Adrenal gland (tissue), 12 donors: ENCODE results near the gene BLM. TPM values are rescaled to one million over a fixed set of nuclear protein-coding genes. Genes with fewer than 3 reads are reported as not detected.
A peak's percentile ranks its signal among the peaks of the same experiment; 100 is the strongest.

Experiments used
- DNase-seq, 7 donors: peaks; one replicate each; pipeline ENCODE4 v3.0.0-alpha.2; 2019 to 2020
- H3K27ac ChIP-seq, 5 donors: fragments of 200-600 bp; sonication (generic) in 4 of 5; 1 replicate in 3 of 5; 2 replicates in 2 of 5; pipeline versions ENCODE4 v1.5.1 to v1.8.0; 2016 to 2020; ENCODE audit warnings: mild to moderate bottlenecking in 1 of 5
- H3K27me3 ChIP-seq: fragments of 200-600 bp; 2 replicates; pipeline ENCODE4 v1.8.0; 2021
- H3K36me3 ChIP-seq, 2 donors: fragments of 200-600 bp; replicated peaks in 1 of 2; 1 replicate in 1 of 2; 2 replicates in 1 of 2; pipeline versions ENCODE4 v1.5.1 to v1.8.0; 2018 to 2022
- H3K4me1 ChIP-seq, 2 donors: fragments of 200-600 bp; replicated peaks in 1 of 2; 1 replicate in 1 of 2; 2 replicates in 1 of 2; pipeline versions ENCODE4 v1.5.1 to v1.8.0; 2018 to 2021
- H3K4me3 ChIP-seq, 4 donors: fragments of 200-600 bp; sonication (generic) in 3 of 4; one replicate each; pipeline ENCODE4 v1.5.1; 2016 to 2018
- H3K9me3 ChIP-seq, 3 donors: fragments of 200-600 bp; sonication (generic) in 1 of 3; replicated peaks in 1 of 3; 1 replicate in 2 of 3; 2 replicates in 1 of 3; pipeline versions ENCODE4 v1.5.1 to v1.8.0; 2016 to 2021
- POLR2A ChIP-seq, 2 donors: fragments of 450-650 bp; IDR thresholded peaks; one replicate each; pipeline ENCODE4 v1.6.1; 2017; ENCODE audit warnings: antibody characterized with exemption in 2 of 2, mild to moderate bottlenecking in 2 of 2, moderate library complexity in 1 of 2
- WGBS, 4 donors: extraction: QIAGEN DNeasy Blood & Tissue Kit in 2 of 4; methylation state at CpG; one replicate each; pipeline versions ENCODE4 v1.1.5 to v1.1.7; 2013 to 2017; 5-methylcytosine and 5-hydroxymethylcytosine counted together
- intact Hi-C, 2 donors: fragments of 100-400 bp; cut with DNase I; formaldehyde crosslinking; loops; one replicate each; pipeline versions ENCODE4 v1.14.1 to v1.15.0; 2022 to 2023
- polyA plus RNA-seq, 3 donors: library from polyadenylated mRNA; stranded (reverse); fragments of 200-250 nt in 2 of 3; fragments of 350-450 nt in 1 of 3; fragmentation: Illumina TruSeq in 1 of 3; extraction: RNeasy Lipid Tissue Mini Kit (QIAGEN cat#74804) in 1 of 3; gene quantifications; one replicate each; pipeline ENCODE4 v1.2.3, GENCODE V29; 2013 to 2014
- total RNA-seq, 9 donors: library from RNA; depleted of rRNA in 4 of 9; stranded (reverse); fragments of >200 nt in 4 of 9; fragments of 120-200 nt in 1 of 9; fragmentation: NEBNext Ultra II Directional in 1 of 9; extraction: Animal tissue kit (Norgen Biotek cat#: 25700) in 1 of 9; gene quantifications; one replicate each; pipeline versions ENCODE4 v1.1.0 to v1.2.4, GENCODE V29; 2013 to 2023
- TF ChIP-seq, protein P1 (sequence below), 6 experiments: fragments of 450-650 bp in 4 of 6; fragments of 200-600 bp in 2 of 6; sonication (generic) in 1 of 6; IDR thresholded peaks; 1 replicate in 5 of 6; 2 replicates in 1 of 6; pipeline versions ENCODE4 v1.5.1 to v1.8.0; 2016 to 2021; ENCODE audit warnings: antibody characterized with exemption in 6 of 6, mild to moderate bottlenecking in 2 of 6, moderate library complexity in 1 of 6
- donor health status: healthy with polysubstance abuse.
- donor health status: Bipolar disorder and iron deficiency.
- donor health status: DM: yes; HTN: yes; CAD: no.
- donor health status: DM: no; HTN: no; CAD: no.
- donor health status: DM: no; HTN: no; CAD: no.
- donor health status: DM: yes; HTN: yes; CAD: no.

The BLM gene
- total and polyA plus RNA-seq, 12 donors: 0.24 to 6.8 (median 1.3) TPM

DNA sequence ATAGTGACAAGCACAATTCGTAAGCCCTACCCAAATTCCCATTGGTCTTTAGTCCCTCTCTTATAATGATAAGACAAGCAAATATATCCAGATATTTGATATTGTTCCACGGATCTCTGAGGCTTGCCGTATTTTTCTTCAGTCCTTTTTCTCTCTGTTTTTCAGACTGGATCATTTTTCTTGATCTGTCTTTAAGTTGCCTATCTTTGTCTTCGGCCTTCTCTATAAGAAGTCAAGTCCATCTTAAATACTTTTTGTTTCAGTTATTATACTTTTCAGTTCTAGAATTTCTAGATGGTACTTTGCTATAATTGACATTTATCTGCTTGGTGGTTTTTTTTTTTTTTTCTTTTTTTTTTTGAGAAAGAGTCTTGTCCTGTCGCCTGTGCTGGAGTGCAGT is 13.7 kb upstream of the BLM start:
- intact Hi-C loops: loop anchor here in 1 of 2 donors (5.0 kb wide), 1 partner anchor 179 kb away; the partner anchor contains the start of gene FES

DNA sequence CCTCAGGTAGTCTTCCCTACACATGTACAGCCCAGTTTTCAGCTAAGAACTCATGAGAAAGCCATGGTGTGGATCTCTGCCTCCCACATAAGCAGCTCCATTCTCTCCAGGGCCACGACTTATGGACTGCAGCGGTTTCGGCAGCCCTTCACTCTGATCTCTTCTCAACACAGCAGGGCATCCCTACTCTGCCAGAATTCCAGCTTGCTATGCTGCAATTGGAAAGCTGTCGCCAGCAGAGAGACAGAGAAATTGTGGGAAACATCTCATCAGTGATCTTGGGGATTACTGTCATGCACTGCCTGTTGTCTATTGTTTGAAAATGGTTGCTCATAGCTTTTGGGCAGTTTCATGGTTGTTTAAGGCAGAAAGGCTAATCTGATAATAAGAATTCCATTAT is 11.9 kb upstream of the BLM start:
- intact Hi-C loops: no loop called here
- H3K4me3 ChIP-seq: no peak overlapping the region
- no peak for DNase-seq
- 88 to 100% (median 96%) methylated on average over 4 of the region's 4 CpGs for WGBS, 4 donors
- no peak overlapping the region for H3K27ac ChIP-seq
- no peaks in the 10 kb centered on the region for H3K27me3 ChIP-seq
- no peaks in the 10 kb centered on the region for H3K36me3 ChIP-seq
- no peaks in the 10 kb centered on the region for H3K9me3 ChIP-seq
- TF ChIP-seq, protein P1, sequence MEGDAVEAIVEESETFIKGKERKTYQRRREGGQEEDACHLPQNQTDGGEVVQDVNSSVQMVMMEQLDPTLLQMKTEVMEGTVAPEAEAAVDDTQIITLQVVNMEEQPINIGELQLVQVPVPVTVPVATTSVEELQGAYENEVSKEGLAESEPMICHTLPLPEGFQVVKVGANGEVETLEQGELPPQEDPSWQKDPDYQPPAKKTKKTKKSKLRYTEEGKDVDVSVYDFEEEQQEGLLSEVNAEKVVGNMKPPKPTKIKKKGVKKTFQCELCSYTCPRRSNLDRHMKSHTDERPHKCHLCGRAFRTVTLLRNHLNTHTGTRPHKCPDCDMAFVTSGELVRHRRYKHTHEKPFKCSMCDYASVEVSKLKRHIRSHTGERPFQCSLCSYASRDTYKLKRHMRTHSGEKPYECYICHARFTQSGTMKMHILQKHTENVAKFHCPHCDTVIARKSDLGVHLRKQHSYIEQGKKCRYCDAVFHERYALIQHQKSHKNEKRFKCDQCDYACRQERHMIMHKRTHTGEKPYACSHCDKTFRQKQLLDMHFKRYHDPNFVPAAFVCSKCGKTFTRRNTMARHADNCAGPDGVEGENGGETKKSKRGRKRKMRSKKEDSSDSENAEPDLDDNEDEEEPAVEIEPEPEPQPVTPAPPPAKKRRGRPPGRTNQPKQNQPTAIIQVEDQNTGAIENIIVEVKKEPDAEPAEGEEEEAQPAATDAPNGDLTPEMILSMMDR (IDR thresholded peaks at IDR 0.05): no peak
- no peak for TF ChIP-seq POLR2A (IDR thresholded peaks at IDR 0.05)
- no peaks in the 10 kb centered on the region for H3K4me1 ChIP-seq

More for the DNA sequence above, 13.7 kb upstream of the BLM start:
- WGBS, 4 donors: 96 to 99% (median 97%) methylated on average over 5 of the region's 5 CpGs
- Histone ChIP-seq H3K27ac (no peak overlapping the region), H3K4me3 (no peak overlapping the region), H3K4me1 (no peaks in the 10 kb centered on the region), H3K36me3 (no peaks in the 10 kb centered on the region), H3K9me3 (no peaks in the 10 kb centered on the region), H3K27me3 (no peaks in the 10 kb centered on the region)
- TF ChIP-seq, protein P1 (IDR thresholded peaks at IDR 0.05): no peak
- TF ChIP-seq POLR2A (IDR thresholded peaks at IDR 0.05): no peak
- no peak for DNase-seq

DNA sequence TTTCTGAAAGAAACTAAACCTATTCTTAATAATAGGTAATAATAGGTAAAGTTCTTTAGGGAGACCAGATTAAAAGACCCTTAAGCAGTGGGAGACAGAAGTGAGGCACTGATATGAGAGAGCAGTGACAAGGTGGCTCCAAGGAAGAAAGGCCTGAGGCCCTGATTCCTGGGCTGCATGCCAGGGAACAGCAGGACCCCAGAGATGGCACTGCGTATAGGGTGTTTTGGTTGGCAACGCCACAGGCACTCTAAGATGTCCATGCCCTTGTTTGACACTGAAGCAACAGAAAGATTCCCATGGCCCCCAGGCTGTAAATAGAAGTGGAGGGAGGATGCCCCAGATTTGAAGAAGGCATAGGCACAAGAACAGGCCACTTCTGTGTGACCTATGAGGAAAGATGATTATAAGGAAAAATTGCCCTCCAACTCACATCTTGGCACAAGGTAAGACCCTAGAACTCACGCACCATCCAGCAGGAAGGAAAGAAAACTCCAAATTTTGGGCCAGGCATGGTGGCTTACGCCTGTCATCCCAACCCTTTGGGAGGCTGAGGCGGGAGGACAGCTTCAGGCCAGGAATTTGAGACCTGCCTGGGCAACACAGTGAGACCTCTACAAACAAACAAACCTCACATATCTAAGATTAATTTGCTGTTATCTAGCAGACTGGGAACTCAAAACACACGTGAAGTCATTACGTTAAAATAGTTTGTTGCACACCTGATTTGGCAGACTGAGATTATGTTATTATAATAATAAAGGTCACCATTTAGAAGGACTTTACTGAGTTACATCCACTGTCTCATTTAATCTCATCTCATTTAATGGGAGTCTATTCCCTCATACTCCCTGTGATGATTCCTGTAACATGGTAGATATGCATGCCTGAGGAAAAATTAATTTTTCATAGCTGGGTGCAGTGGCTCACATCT is 10.5 kb upstream of the BLM start:
- no peak overlapping the region for H3K4me3 ChIP-seq
- H3K27ac ChIP-seq: no peak overlapping the region
- WGBS, 4 donors: 85 to 90% (median 90%) methylated on average over 6 to 7 of the region's 7 CpGs
- H3K36me3 ChIP-seq: no peaks in the 10 kb centered on the region
- H3K4me1 ChIP-seq: no peaks in the 10 kb centered on the region
- no peaks in the 10 kb centered on the region for H3K27me3 ChIP-seq
- peak in 1 of 7 donors; percentile 76 for DNase-seq
- TF ChIP-seq, protein P1 (IDR thresholded peaks at IDR 0.05): no peak
- no peak for TF ChIP-seq POLR2A (IDR thresholded peaks at IDR 0.05)
- no peaks in the 10 kb centered on the region for H3K9me3 ChIP-seq
- intact Hi-C loops: no loop called here

DNA sequence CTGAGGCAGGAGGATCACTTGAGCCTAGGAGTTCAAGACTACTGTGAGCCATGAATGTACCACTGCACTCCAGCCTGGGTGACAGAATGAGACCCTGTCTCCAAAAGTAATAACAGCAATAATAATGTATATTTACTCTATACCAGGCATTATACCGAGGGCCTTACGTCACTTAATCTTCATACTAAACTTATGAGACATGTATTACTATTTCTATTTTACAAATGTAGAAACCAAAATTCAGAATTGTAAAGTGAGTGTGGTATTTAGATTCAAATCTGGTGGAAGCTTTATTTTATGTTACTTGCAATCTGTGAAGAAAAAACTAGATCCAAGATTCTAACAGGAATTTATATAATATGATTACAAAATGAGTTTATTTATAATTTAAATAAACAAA is 9.7 kb upstream of the BLM start:
- no peak for TF ChIP-seq POLR2A (IDR thresholded peaks at IDR 0.05)
- TF ChIP-seq, protein P1 (IDR thresholded peaks at IDR 0.05): no peak
- Histone ChIP-seq H3K27me3 (no peaks in the 10 kb centered on the region), H3K4me3 (no peak overlapping the region), H3K4me1 (no peaks in the 10 kb centered on the region), H3K27ac (no peak overlapping the region), H3K9me3 (no peaks in the 10 kb centered on the region), H3K36me3 (no peaks in the 10 kb centered on the region)
- intact Hi-C loops: no loop called here
- 93 to 95% (median 95%) methylated on average over 2 of the region's 2 CpGs for WGBS, 4 donors
- DNase-seq: no peak
